Mucosa of descending colon (tissue), 3 donors: ENCODE measurements around the gene NDE1. TPM values are rescaled to one million over a fixed set of nuclear protein-coding genes. Genes with fewer than 3 reads are reported as not detected.
"Not testable (repeated sequence)": the region's sequence is repeated elsewhere in the genome, so short reads cannot be mapped to it uniquely, and the experiment has no call there.

Experiments
- ATAC-seq: fragments of 200-7000 bp; cut with Tn5 transposase; one replicate; pipeline ENCODE4 v1.9.1; 2020; ENCODE audit warnings: mild to moderate bottlenecking, moderate library complexity
- DNase-seq, 3 donors: peaks; one replicate each; pipeline ENCODE4 v3.0.0-alpha.2; 2020
- H3K36me3 ChIP-seq: fragments of 200-600 bp; one replicate; pipeline ENCODE4 v1.8.0; 2021; ENCODE audit warnings: low read depth, mild to moderate bottlenecking
- H3K4me1 ChIP-seq: fragments of 200-600 bp; one replicate; pipeline ENCODE4 v1.8.0; 2021; ENCODE audit warnings: low read depth, mild to moderate bottlenecking
- H3K4me3 ChIP-seq: fragments of 200-600 bp; one replicate; pipeline ENCODE4 v1.8.0; 2021; ENCODE audit warnings: mild to moderate bottlenecking
- H3K9me3 ChIP-seq: fragments of 200-600 bp; one replicate; pipeline ENCODE4 v1.8.0; 2021; ENCODE audit warnings: mild to moderate bottlenecking
- CTCF ChIP-seq: fragments of 200-600 bp; IDR thresholded peaks from one replicate; pipeline ENCODE4 v1.8.0; 2022; ENCODE audit warnings: antibody characterized with exemption, mild to moderate bottlenecking
- intact Hi-C, 2 donors: fragments of 100-400 bp; cut with DNase I in 1 of 2; cut with micrococcal nuclease in 1 of 2; formaldehyde crosslinking; loops; one replicate each; pipeline versions ENCODE4 v1.11.0 to v1.11.1; 2022; cut with DNase I, micrococcal nuclease
- total RNA-seq, 3 donors: library from RNA; stranded (reverse); fragmentation: NEBNext Ultra II Directional in 2 of 3; extraction: Animal tissue kit (Norgen Biotek cat#: 25700) in 2 of 3; gene quantifications; one replicate each; pipeline versions ENCODE4 v1.2.1 to v1.2.4, GENCODE V29; 2021 to 2023
- donor health status: DM: no; HTN: no; CAD: no; lungs with moderate emphysema.
- donor health status: DM: no; HTN: no; CAD: no.
- donor health status: DM: no; HTN: yes; CAD: no.

The NDE1 gene
- total RNA-seq, 3 donors from 2014 or later = 27.2 to 46.6 (median 33.9) TPM

GRCh38 chr16:15671530-15672117 is 21.6 kb downstream of the NDE1 start:
- no peak for TF ChIP-seq CTCF
- ATAC-seq (no peak), DNase-seq (peak in 1 of 3 donors; percentile 10)
- peaks cover 6% of the 10 kb centered on the region for H3K36me3 ChIP-seq
- H3K4me1 ChIP-seq = peaks cover 8% of the 10 kb centered on the region
- intact Hi-C loops = no loop called here
- H3K4me3 ChIP-seq = no peak overlapping the region
- no peaks in the 10 kb centered on the region for H3K9me3 ChIP-seq

DNA sequence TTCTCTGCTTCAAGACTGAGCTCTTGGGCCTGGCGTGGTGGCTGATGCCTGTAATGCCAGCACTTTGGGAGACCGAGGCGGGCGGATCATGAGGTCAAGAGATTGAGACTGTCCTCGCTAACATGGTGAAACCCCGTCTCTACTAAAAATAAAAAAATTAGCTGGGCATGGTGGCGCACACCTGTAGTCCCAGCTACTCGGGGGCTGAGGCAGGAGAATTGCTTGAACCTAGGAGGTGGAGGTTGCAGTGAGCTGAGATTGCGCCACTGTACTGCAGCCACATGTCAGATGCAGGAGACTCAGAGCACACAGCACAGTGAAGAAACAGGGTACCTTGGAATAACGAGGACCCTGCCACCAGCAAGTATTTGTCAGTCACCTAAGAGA is 22.1 kb downstream of the NDE1 start:
- H3K36me3 ChIP-seq, ATAC-seq, H3K9me3 ChIP-seq, intact Hi-C loops, H3K4me1 ChIP-seq, H3K4me3 ChIP-seq: not testable (repeated sequence)
- peak in 1 of 3 donors; percentile 38 for DNase-seq

DNA sequence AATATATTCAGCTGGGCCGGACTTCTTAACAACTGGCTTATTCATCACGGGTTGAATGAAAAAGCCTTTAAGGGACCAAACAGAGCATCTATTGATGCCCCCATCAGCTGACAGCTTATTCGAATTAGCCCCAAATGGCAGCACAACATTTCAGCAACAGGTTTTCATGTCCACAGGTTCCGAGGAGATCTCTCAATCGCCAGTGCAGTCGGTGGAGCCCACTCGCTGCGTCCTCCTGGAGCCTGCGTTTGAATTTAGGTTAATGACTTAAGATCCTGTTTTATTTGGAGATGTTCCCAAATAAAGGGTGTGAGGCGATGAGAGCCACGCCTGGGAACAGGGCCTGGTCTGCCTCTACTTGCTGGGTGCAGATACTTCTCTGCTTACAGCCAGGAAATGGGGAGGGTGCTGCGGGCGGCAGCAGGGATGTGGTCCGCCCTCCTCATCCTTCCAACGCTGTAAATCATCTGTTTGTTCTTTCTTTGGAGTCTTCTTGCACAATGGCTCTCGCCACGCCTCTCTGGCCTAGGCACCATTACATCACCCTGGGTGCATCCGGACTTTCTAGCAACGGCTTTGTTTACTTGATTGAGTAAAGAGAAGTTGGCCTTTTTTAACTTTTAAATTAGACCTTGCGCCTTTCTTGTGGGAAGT is 22.6 kb downstream of the NDE1 start:
- peaks cover 5% of the 10 kb centered on the region for H3K36me3 ChIP-seq

DNA sequence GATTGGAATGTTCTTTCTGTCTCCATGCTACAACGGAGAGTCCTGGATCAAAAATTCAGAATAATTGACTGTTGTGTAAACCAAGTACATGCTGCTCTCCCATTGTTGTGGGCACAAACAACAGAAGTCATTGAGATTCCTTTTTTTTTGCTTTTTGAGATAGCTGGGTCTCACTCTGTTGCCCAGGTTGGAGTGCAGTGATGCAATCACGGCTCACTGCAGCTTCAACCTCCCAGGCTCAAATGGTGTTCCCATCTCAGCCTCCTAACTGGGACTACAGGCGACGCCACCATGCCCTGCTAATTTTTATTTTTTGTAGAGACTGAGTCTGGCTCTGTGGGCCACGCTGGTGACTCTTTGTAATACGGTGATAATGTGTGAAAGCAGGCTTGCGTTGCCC is 24.5 kb downstream of the NDE1 start:
- ATAC-seq (no peak), DNase-seq (peak in 1 of 3 donors; percentile 11)
- intact Hi-C loops = no loop called here
- no peaks in the 10 kb centered on the region for H3K36me3 ChIP-seq
- no peaks in the 10 kb centered on the region for H3K9me3 ChIP-seq
- no peak for TF ChIP-seq CTCF
- peaks cover 8% of the 10 kb centered on the region for H3K4me1 ChIP-seq
- H3K4me3 ChIP-seq = no peak overlapping the region

More for the DNA sequence above, 22.6 kb downstream of the NDE1 start:
- peak; percentile 80 to 90 (median 84) for DNase-seq
- TF ChIP-seq CTCF = no peak
- Histone ChIP-seq H3K4me1 (peaks cover 8% of the 10 kb centered on the region), H3K9me3 (no peaks in the 10 kb centered on the region), H3K4me3 (no peak overlapping the region)
- peak; percentile 98 for ATAC-seq
- intact Hi-C loops = no loop called here

DNA sequence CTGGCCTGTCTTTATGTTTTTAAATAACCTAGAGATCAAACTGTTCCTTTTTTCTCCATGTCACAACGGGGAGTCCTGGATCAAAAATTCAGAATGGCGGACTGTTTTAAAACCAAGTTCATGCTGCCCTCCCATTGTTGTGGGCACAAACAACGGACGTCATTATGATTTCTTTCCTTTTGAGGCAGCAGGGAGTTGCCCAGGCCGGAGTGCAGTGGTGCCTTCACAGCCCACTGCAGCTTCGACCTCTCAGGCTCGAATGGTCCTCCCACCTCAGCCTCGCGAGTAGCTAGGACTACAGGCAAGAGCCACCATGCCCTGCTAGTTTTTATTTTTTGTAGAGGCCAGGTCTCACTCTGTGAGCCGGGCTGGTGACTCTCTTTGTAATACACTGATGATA is 26.5 kb downstream of the NDE1 start:
- H3K9me3 ChIP-seq = no peaks in the 10 kb centered on the region
- ATAC-seq (no peak), DNase-seq (no peak)
- no peaks in the 10 kb centered on the region for H3K36me3 ChIP-seq
- H3K4me1 ChIP-seq = peaks cover 8% of the 10 kb centered on the region
- intact Hi-C loops = no loop called here
- TF ChIP-seq CTCF = no peak
- no peak overlapping the region for H3K4me3 ChIP-seq

DNA sequence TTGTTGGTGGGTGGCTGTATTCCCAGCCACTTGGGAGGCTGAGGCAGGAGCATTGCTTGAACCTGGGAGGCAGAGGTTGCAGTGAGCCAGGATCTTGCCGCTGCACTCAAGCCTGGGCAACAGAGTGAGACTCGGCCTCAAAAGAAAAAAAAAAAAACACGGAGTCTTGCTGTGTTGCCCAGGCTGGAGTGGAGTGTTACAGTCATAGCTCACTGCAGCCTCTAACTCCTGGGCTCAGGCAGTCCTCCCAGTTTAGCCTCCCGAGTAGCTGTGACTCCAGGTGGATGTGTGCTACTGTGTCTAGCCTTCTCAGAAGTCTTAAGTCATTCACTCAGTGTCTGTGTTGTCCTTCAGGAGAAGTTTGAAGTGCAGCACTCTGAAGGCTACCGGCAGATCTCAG is 27.4 kb downstream of the NDE1 start:
- no peak overlapping the region for H3K4me3 ChIP-seq
- TF ChIP-seq CTCF = no peak
- H3K4me1 ChIP-seq = peaks cover 8% of the 10 kb centered on the region
- ATAC-seq (no peak), DNase-seq (no peak)
- no peaks in the 10 kb centered on the region for H3K9me3 ChIP-seq
- intact Hi-C loops = no loop called here
- no peaks in the 10 kb centered on the region for H3K36me3 ChIP-seq
